ENCODE results near the gene ARL9.

Gene ARL9, protein sequence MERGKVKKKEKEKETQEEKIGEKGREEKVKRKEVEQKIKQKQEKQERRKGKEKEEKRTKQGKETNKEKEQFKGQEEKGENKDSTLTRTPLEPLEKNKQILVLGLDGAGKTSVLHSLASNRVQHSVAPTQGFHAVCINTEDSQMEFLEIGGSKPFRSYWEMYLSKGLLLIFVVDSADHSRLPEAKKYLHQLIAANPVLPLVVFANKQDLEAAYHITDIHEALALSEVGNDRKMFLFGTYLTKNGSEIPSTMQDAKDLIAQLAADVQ

DNA sequence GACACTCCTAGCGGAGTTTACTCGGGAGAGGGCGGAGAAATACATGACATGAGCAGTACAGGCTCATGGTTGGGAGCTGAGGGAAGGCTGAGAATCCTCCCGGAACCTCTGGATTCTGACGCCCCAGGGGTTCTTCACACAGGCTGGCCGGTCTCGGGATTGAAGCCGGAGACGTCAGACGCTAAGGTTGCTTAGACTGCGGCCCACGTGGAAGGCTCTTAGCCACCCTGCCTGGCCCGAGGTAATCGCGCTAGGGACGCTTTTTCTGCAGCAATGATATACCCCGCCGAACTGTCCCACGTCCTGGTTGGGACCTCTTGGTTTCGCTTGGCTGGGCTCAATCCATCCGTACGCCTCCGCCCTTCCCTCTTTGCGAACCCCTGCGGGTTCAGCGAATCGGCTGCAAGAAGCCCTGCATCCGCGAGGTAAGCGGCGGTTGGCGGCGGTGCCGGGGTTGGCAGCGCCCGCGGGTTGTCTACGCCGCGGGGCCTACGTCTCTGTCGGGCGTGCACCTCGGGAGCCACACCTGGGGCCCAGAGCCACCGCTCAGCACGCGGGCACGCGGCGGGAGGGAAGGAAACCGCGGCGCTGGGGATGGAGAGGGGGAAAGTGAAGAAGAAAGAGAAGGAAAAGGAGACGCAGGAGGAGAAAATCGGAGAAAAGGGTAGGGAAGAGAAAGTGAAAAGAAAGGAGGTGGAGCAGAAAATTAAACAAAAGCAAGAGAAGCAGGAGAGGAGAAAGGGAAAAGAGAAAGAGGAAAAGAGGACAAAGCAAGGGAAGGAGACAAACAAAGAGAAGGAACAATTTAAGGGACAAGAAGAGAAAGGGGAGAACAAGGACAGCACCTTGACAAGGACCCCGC lies at the start of gene ARL9:
Gene ARL9 (plus strand): TSS at position 523 of the 862 bp plus-strand sequence. CDS start 72 bp downstream, at position 595.
- Histone ChIP-seq H3K9me3 (ENCODE audit: control insufficient read depth, insufficient read depth, low read depth, low read length) (no peaks in the 10 kb centered on the region), H3K4me3 (ENCODE audit: low read depth, low read length) (no peak within 1 kb of the TSS), H3K36me3 (ENCODE audit: control insufficient read depth in 2 of 2, insufficient read depth in 1 of 2, low read length in 2 of 2) (peaks cover 5 to 38% of the 10 kb centered on the region in 2 experiments), H3K4me1 (ENCODE audit: control insufficient read depth, insufficient read depth, low read length) (no peaks in the 10 kb centered on the region), H3K27ac (ENCODE audit: extremely low read depth, low read depth, low read length) (no peak within 1 kb of the TSS)
- TF ChIP-seq MEIS1 (CRISPR knock-in tag; IDR thresholded peaks at IDR 0.05; ENCODE audit: borderline replicate concordance) (no peak), PRDM1 (tag by site-specific recombination; IDR thresholded peaks at IDR 0.05) (peak; percentile 99), ZNF366 (tag by site-specific recombination; conservative IDR thresholded peaks at IDR 0.05) (0 out of 2 replicates have a peak, but pooled peaks have one; percentile 18)
- ChIA-PET POLR2A (no interaction called here), CTCF (interaction anchor here (0.7 kb wide), 1 partner anchor 298 kb away, joined by 3 read pairs; no protein-coding TSS in a partner anchor)

DNA sequence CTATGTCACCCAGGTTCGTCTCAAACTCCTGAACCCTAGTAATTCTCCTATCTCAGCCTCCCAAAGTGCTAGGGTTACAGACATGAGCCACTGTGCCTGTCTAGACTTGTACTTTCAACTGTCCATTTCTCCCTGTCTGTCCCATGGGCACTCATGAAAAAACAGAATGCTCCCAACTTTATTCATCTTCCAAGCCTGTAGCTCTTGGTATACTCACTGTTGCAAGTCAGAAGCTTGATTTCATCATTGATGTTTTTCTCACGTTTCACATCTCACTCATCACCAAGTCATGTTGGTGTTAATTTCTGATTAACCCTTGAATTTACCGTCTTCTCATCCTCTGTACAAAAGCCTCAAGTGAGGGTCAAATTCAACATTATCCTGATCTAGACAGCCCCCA lies 45.5 kb upstream of the ARL9 start:
- Histone ChIP-seq H3K4me1 (ENCODE audit: control insufficient read depth, insufficient read depth, low read length) (no peaks in the 10 kb centered on the region), H3K4me3 (ENCODE audit: low read depth, low read length) (no peak overlapping the region), H3K9me3 (ENCODE audit: control insufficient read depth, insufficient read depth, low read depth, low read length) (no peaks in the 10 kb centered on the region), H3K36me3 (ENCODE audit: control insufficient read depth in 2 of 2, insufficient read depth in 1 of 2, low read length in 2 of 2) (peaks cover 37 to 88% of the 10 kb centered on the region in 2 experiments), H3K27ac (ENCODE audit: extremely low read depth, low read depth, low read length) (no peak overlapping the region)
- ChIA-PET CTCF (no interaction called here), POLR2A (no interaction called here)
- TF ChIP-seq ZNF24 (tag by site-specific recombination; IDR thresholded peaks at IDR 0.05) (peak; percentile 65; the same call in 1 of the 2 replicates), RBAK (tag by site-specific recombination; IDR thresholded peaks at IDR 0.05) (no peak), ZEB2 (tag by site-specific recombination; IDR thresholded peaks at IDR 0.05) (0 out of 2 replicates have a peak, but pooled peaks have one; percentile 45), ZNF626 (tag by site-specific recombination; IDR thresholded peaks at IDR 0.05) (no peak), IKZF3 (tag by site-specific recombination; IDR thresholded peaks at IDR 0.05) (peak; percentile 53; the same call in 1 of the 2 replicates), ZBTB17 (tag by site-specific recombination; IDR thresholded peaks at IDR 0.05) (0 out of 2 replicates have a peak, but pooled peaks have one; percentile 31), ZNF23 (tag by site-specific recombination; IDR thresholded peaks at IDR 0.05; ENCODE audit: borderline replicate concordance) (no peak), SCRT2 (tag by site-specific recombination; IDR thresholded peaks at IDR 0.05) (peak; percentile 83), ZNF335 (tag by site-specific recombination; conservative IDR thresholded peaks at IDR 0.05) (0 out of 2 replicates have a peak, but pooled peaks have one; percentile 21), EGR2 (tag by site-specific recombination; IDR thresholded peaks at IDR 0.05; ENCODE audit: low read depth) (no peak)
- TF ChIP-seq, protein P1, sequence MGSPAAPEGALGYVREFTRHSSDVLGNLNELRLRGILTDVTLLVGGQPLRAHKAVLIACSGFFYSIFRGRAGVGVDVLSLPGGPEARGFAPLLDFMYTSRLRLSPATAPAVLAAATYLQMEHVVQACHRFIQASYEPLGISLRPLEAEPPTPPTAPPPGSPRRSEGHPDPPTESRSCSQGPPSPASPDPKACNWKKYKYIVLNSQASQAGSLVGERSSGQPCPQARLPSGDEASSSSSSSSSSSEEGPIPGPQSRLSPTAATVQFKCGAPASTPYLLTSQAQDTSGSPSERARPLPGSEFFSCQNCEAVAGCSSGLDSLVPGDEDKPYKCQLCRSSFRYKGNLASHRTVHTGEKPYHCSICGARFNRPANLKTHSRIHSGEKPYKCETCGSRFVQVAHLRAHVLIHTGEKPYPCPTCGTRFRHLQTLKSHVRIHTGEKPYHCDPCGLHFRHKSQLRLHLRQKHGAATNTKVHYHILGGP (tag by site-specific recombination; IDR thresholded peaks at IDR 0.05) = no peak
- TF ChIP-seq, protein P2, sequence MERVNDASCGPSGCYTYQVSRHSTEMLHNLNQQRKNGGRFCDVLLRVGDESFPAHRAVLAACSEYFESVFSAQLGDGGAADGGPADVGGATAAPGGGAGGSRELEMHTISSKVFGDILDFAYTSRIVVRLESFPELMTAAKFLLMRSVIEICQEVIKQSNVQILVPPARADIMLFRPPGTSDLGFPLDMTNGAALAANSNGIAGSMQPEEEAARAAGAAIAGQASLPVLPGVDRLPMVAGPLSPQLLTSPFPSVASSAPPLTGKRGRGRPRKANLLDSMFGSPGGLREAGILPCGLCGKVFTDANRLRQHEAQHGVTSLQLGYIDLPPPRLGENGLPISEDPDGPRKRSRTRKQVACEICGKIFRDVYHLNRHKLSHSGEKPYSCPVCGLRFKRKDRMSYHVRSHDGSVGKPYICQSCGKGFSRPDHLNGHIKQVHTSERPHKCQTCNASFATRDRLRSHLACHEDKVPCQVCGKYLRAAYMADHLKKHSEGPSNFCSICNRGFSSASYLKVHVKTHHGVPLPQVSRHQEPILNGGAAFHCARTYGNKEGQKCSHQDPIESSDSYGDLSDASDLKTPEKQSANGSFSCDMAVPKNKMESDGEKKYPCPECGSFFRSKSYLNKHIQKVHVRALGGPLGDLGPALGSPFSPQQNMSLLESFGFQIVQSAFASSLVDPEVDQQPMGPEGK (tag by site-specific recombination; IDR thresholded peaks at IDR 0.05) = 0 out of 2 replicates have a peak, but pooled peaks have one; percentile 25
- TF ChIP-seq, protein P3, sequence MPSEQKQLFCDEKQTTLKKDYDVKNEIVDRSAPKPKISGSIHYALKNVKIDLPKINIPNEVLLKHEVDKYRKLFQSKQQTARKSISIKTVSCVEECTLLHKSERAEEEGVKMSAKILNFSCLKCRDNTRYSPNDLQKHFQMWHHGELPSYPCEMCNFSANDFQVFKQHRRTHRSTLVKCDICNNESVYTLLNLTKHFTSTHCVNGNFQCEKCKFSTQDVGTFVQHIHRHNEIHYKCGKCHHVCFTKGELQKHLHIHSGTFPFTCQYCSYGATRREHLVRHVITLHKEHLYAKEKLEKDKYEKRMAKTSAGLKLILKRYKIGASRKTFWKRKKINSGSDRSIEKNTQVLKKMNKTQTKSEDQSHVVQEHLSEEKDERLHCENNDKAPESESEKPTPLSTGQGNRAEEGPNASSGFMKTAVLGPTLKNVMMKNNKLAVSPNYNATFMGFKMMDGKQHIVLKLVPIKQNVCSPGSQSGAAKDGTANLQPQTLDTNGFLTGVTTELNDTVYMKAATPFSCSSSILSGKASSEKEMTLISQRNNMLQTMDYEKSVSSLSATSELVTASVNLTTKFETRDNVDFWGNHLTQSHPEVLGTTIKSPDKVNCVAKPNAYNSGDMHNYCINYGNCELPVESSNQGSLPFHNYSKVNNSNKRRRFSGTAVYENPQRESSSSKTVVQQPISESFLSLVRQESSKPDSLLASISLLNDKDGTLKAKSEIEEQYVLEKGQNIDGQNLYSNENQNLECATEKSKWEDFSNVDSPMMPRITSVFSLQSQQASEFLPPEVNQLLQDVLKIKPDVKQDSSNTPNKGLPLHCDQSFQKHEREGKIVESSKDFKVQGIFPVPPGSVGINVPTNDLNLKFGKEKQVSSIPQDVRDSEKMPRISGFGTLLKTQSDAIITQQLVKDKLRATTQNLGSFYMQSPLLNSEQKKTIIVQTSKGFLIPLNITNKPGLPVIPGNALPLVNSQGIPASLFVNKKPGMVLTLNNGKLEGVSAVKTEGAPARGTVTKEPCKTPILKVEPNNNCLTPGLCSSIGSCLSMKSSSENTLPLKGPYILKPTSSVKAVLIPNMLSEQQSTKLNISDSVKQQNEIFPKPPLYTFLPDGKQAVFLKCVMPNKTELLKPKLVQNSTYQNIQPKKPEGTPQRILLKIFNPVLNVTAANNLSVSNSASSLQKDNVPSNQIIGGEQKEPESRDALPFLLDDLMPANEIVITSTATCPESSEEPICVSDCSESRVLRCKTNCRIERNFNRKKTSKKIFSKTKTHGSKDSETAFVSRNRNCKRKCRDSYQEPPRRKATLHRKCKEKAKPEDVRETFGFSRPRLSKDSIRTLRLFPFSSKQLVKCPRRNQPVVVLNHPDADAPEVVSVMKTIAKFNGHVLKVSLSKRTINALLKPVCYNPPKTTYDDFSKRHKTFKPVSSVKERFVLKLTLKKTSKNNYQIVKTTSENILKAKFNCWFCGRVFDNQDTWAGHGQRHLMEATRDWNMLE (tag by site-specific recombination; conservative IDR thresholded peaks at IDR 0.05; ENCODE audit: low read depth) = peak; percentile 33; the same call in 1 of the 2 replicates

Data from HEK293 (cell line).